Measurements from ENCODE around the gene GABRD. TPM values are rescaled to one million over a fixed set of nuclear protein-coding genes. Genes with fewer than 3 reads are reported as not detected.

Gene GABRD
- total and polyA plus RNA-seq, 10 of the 15 experiments (the other 5 are each of a cell fraction or from before 2014, with no cell fraction given), result not detected

GRCh38 chr1:1997576-1997975 is 21.6 kb upstream of the GABRD start:
- no peak for ATAC-seq
- H3K4me3 ChIP-seq, result no peak overlapping the region
- no peak overlapping the region for H3K9ac ChIP-seq (ENCODE audit: control insufficient read depth, insufficient read depth, low read length)
- TF ChIP-seq NFXL1 (IDR thresholded peaks at IDR 0.05; ENCODE audit: borderline replicate concordance), result no peak
- TF ChIP-seq TCF3 (IDR thresholded peaks at IDR 0.05; ENCODE audit: borderline replicate concordance, insufficient read depth, low read depth, low read length), result no peak
- no peak for TF ChIP-seq CEBPB (IDR thresholded peaks at IDR 0.05; ENCODE audit: borderline replicate concordance in 1 of 2, low read depth in 2 of 2, low read length in 2 of 2)
- TF ChIP-seq NFYB (IDR thresholded peaks at IDR 0.05; ENCODE audit: insufficient read depth, low read depth, low read length), result no peak
- TF ChIP-seq ZNF274 (IDR thresholded peaks at IDR 0.05; ENCODE audit: insufficient read depth, insufficient read length), result no peak
- TF ChIP-seq, protein P1, sequence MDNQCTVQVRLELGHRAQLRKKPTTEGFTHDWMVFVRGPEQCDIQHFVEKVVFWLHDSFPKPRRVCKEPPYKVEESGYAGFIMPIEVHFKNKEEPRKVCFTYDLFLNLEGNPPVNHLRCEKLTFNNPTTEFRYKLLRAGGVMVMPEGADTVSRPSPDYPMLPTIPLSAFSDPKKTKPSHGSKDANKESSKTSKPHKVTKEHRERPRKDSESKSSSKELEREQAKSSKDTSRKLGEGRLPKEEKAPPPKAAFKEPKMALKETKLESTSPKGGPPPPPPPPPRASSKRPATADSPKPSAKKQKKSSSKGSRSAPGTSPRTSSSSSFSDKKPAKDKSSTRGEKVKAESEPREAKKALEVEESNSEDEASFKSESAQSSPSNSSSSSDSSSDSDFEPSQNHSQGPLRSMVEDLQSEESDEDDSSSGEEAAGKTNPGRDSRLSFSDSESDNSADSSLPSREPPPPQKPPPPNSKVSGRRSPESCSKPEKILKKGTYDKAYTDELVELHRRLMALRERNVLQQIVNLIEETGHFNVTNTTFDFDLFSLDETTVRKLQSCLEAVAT (IDR thresholded peaks at IDR 0.05), result no peak
- no peak for TF ChIP-seq ATF2 (IDR thresholded peaks at IDR 0.05; ENCODE audit: low read length)
- ChIA-PET SMC1A (ENCODE audit: uncharacterized antibody, unreplicated experiment) (no interaction called here), RAD21 (ENCODE audit: unreplicated experiment) (no interaction called here), POLR2A (no interaction called here), CTCF (no interaction called here)
- H3K4me1 ChIP-seq (ENCODE audit: control insufficient read depth, insufficient read depth, low read length), result no peaks in the 10 kb centered on the region
- H3K4me2 ChIP-seq (ENCODE audit: control insufficient read depth, insufficient read depth), result no peak overlapping the region
- no peaks in the 10 kb centered on the region for H3K9me3 ChIP-seq (replicated peaks; ENCODE audit: control insufficient read depth, insufficient read depth, low read length)
- DNase-seq (ENCODE audit: low read depth, low spot score), result no peak
- in situ Hi-C loops (cut with MboI) (no loop called here), intact Hi-C loops (cut with micrococcal nuclease; ENCODE audit: unreplicated experiment) (no loop called here)
- H2AFZ ChIP-seq (ENCODE audit: control insufficient read depth, low read depth, low read length), result no peak overlapping the region
- WGBS (ENCODE audit: insufficient coverage, insufficient replicate concordance, low lambda C conversion rate, missing lambda C conversion rate), result 38% methylated on average over 6 of the region's 6 CpGs
- no TSS peak for BruUV-seq (replicated peaks)
- H4K20me1 ChIP-seq (ENCODE audit: control insufficient read depth, insufficient read depth), result no peaks in the 10 kb centered on the region
- H3K36me3 ChIP-seq (ENCODE audit: control insufficient read depth in 2 of 2, insufficient read depth in 2 of 2, low read length in 1 of 2), result no peaks in the 10 kb centered on the region
- no peaks in the 10 kb centered on the region for H3K79me2 ChIP-seq (ENCODE audit: control insufficient read depth, insufficient read depth, low read length)
- no peak for FAIRE-seq
- no peaks in the 10 kb centered on the region for H3K27me3 ChIP-seq (replicated peaks in 1 of 2; ENCODE audit: control insufficient read depth in 2 of 2, insufficient read depth in 2 of 2, low read length in 1 of 2)
- H3K27ac ChIP-seq (ENCODE audit: control insufficient read depth, insufficient read depth), result no peak overlapping the region

Data from GM12878 (cell line).